OCI-LY7 (cell line): Measurements from ENCODE around the gene IRX5.

Source experiments
- EZH2phosphoT487 ChIP-seq: fragments of 200-600 bp; sonication (generic); IDR thresholded peaks from 2 replicates; pipeline ENCODE4 v1.6.1; 2018; ENCODE audit warnings: low read depth, borderline replicate concordance, mild to moderate bottlenecking, mixed run types, antibody characterized with exemption, low read length, moderate library complexity, mixed read lengths
- TF ChIP-seq, protein P1 (sequence below): fragments of 200-600 bp; sonication (generic); conservative IDR thresholded peaks from 2 replicates; pipeline ENCODE4 v1.5.1; 2014; ENCODE audit warnings: mild to moderate bottlenecking, antibody characterized with exemption, low read length, moderate library complexity, mixed read lengths

DNA sequence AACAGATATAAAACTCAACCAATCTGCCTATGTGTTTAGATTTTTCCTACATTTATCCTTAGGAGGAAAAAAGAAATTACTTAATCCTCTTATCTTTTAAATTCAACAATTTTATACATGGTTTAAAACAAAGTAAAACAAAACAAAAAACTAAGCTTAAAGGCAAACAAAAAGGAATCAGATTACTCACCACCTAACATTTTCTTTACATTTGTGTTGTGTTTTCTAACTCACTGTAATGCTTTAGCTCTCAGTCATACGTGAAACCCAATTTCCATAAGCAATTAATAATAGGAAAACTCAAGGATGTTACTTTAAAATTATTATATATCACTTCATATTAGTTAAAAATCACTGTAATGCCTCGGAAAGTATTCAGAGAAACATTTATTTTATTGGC, 6.7 kb upstream of the IRX5 start:
- TF ChIP-seq, protein P1, sequence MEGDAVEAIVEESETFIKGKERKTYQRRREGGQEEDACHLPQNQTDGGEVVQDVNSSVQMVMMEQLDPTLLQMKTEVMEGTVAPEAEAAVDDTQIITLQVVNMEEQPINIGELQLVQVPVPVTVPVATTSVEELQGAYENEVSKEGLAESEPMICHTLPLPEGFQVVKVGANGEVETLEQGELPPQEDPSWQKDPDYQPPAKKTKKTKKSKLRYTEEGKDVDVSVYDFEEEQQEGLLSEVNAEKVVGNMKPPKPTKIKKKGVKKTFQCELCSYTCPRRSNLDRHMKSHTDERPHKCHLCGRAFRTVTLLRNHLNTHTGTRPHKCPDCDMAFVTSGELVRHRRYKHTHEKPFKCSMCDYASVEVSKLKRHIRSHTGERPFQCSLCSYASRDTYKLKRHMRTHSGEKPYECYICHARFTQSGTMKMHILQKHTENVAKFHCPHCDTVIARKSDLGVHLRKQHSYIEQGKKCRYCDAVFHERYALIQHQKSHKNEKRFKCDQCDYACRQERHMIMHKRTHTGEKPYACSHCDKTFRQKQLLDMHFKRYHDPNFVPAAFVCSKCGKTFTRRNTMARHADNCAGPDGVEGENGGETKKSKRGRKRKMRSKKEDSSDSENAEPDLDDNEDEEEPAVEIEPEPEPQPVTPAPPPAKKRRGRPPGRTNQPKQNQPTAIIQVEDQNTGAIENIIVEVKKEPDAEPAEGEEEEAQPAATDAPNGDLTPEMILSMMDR = no peak
- no peak for TF ChIP-seq EZH2phosphoT487
